ENCODE results near the gene ARSG.
"Not testable (repeated sequence)": the region's sequence is repeated elsewhere in the genome, so short reads cannot be mapped to it uniquely, and the experiment has no call there.

The ARSG gene

GRCh38 chr17:68277807-68278206, 13.5 kb upstream of the ARSG start:
- DNase-seq (ENCODE audit: low spot score), result no peak

- not testable (repeated sequence) for DNase-seq (ENCODE audit: low spot score)
Observed at GRCh38 chr17:68281965-68282364, 9.3 kb upstream of the ARSG start.

GRCh38 chr17:68288375-68288774, 2.9 kb upstream of the ARSG start:
- no peak for DNase-seq (ENCODE audit: low spot score)

GRCh38 chr17:68288804-68289203, 2.5 kb upstream of the ARSG start:
- no peak for DNase-seq (ENCODE audit: low spot score)

GRCh38 chr17:68289473-68289872, 1.8 kb upstream of the ARSG start:
- no peak for DNase-seq (ENCODE audit: low spot score)

- DNase-seq (ENCODE audit: low spot score), result no peak
Observed at GRCh38 chr17:68289936-68290267, 1.4 kb upstream of the ARSG start.

GRCh38 chr17:68290268-68290954, 884 bp upstream of the ARSG start:
- no peak for DNase-seq (ENCODE audit: low spot score)

- DNase-seq (ENCODE audit: low spot score), result peak; percentile 94
Observed at GRCh38 chr17:68291836-68292688, 767 bp downstream of the ARSG start.

GRCh38 chr17:68292689-68293040, 1.4 kb downstream of the ARSG start:
- no peak for DNase-seq (ENCODE audit: low spot score)

- DNase-seq (ENCODE audit: low spot score), result no peak
Observed at GRCh38 chr17:68293490-68294195, 2.3 kb downstream of the ARSG start.

- DNase-seq (ENCODE audit: low spot score), result no peak
Observed at GRCh38 chr17:68294196-68294555, 2.9 kb downstream of the ARSG start.

GRCh38 chr17:68294617-68295016, 3.3 kb downstream of the ARSG start:
- no peak for DNase-seq (ENCODE audit: low spot score)

- DNase-seq (ENCODE audit: low spot score), result no peak
Observed at GRCh38 chr17:68295086-68295485, 3.8 kb downstream of the ARSG start.

GRCh38 chr17:68296217-68297191, 5.2 kb downstream of the ARSG start:
- DNase-seq (ENCODE audit: low spot score), result no peak

GRCh38 chr17:68297195-68297594, 5.9 kb downstream of the ARSG start:
- DNase-seq (ENCODE audit: low spot score), result no peak

GRCh38 chr17:68298601-68299000, 7.3 kb downstream of the ARSG start:
- no peak for DNase-seq (ENCODE audit: low spot score)

- no peak for DNase-seq (ENCODE audit: low spot score)
Observed at GRCh38 chr17:68299817-68300216, 8.5 kb downstream of the ARSG start.

- no peak for DNase-seq (ENCODE audit: low spot score)
Observed at GRCh38 chr17:68301438-68301959, 10.2 kb downstream of the ARSG start.

GRCh38 chr17:68302066-68302564, 10.8 kb downstream of the ARSG start:
- peak; percentile 25 for DNase-seq (ENCODE audit: low spot score)

- DNase-seq (ENCODE audit: low spot score), result no peak
Observed at GRCh38 chr17:68302666-68303065, 11.4 kb downstream of the ARSG start.

- DNase-seq (ENCODE audit: low spot score), result no peak
Observed at GRCh38 chr17:68304706-68305105, 13.4 kb downstream of the ARSG start.

- DNase-seq (ENCODE audit: low spot score), result no peak
Observed at GRCh38 chr17:68305142-68305541, 13.8 kb downstream of the ARSG start.
